Stimulated activated CD4-positive, alpha-beta T cell treated with anti-CD3 and anti-CD28 coated beads, TNF-alpha, amount 100 ng/mL, for 4 hours (primary cell): Measurements from ENCODE around the gene LGR6.
"Not testable (repeated sequence)": the region's sequence is repeated elsewhere in the genome, so short reads cannot be mapped to it uniquely, and the experiment has no call there.

Experiments used
- DNase-seq, 3 experiments: peaks; one replicate each; pipeline ENCODE4 v3.0.0-alpha.2; 2020; ENCODE audit warnings: low read depth in 3 of 3

Gene LGR6

DNA sequence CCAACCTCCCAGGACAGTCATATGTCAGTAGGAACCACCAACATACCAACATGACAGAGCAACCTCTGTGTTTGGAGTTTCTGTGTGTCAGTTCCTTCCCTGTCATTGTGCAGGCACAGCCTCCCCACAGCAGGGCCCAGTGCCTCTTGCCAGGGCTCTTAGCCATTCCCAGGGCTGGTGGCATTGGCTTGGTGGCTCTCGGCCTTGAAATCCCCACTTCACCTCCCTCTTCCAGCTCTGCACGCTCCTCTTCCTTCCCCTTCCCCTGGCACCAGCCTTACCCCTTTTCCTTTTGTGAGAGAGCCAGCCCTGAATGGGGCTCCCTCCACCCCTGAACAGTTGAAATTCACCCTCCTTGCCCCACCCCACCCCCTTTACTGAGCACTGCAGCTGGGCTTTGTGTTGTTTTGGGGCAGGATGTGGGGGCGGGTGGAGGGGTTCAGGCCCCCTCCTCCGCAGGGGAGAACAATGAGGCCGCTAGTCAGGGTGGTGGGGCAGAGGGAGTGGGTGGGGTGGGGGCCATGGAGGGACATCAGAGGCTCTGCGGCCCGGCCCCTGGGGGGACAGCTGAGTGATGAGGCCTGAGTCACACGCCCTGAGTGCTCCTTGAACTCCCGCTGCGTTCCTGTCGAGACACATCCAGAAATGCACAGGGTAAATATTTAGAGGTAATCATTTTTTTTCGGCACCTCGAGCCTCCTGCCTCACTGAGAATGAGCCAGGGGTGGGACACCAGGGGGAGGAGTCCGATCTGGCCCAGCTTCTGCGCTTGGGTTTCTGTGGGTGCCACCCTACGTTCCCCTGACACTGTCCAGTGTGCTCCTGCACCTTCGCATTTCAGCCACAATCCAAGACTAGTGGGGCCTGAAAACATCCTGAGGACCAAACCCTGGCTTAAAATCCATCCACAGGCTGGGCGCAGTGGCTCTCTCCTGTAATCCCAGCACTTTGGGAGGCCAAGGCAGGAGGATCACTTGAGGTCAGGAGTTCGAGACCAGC, 28.6 kb downstream of the LGR6 start:
- DNase-seq: no peak

DNA sequence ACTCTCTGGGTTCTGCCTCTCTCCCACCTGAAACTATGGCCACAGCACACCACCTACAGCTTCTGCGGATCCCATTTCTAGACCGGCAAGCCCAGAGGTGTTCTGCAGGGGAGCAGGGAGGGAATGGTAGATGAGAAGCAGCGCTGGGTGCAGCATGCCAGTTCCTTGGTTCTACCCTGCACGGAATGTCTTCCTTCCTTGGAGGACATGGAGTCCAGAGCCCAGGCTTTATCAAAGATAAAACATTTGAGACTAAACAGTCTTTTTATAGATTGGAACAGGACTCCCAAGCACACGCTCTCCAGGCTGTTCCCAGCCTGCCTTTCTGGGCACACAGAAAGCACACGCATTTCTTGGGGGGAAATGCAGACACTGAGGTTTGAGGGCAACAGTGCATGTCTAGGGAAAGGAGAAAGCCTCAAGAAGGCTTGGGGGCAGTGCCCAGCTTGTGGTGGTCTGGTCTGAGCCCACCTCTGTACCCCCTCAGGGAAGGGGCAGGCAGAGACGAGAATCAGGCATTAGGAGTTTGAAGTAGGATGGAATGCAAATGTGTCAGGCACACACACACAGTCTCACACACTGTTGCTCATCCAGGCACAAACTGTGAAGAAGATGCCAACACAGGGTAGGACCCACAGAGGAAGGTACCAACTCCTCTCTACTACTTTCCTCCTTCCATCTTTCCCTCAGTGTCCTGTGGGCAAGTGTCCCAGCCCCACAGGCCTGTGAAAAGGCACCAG, 29.7 kb downstream of the LGR6 start:
- DNase-seq: no peak

DNA sequence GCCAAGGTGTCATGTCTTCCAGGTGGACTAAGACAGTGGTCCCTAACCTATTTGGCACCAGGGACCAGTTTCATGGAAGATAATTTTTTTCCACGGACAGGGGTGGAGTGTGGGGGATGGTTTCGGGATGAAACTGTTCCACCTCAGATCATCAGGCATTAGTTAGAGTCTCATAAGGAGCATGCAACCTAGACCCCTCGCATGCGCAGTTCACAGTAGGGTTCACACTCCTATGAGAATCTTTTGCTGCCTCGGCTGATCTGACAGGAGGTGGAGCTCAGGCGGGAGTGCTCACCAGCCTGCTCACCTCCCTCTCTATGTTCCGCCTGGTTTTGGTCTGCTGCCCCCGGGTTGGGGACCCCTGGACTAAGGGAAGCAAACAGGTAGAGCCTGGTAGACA, 30.9 kb downstream of the LGR6 start:
- DNase-seq: no peak

DNA sequence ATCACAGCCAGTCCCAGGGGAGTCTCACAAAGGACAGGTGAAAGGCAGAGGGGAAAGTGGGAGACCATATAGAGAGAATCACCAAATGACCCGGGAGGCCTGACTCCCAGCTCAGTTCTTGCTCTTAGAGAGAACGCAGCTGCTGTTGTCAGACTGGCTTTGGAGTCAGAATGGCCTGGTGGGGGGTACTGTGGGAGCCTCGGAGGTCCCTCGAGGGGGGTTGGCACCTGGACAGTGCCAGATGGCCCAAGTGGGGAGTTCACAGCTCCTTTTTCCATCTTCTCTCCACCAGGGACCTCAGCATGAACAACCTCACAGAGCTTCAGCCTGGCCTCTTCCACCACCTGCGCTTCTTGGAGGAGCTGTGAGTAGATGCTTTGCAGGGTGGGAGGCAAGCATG, 31.5 kb downstream of the LGR6 start:
- no peak for DNase-seq

DNA sequence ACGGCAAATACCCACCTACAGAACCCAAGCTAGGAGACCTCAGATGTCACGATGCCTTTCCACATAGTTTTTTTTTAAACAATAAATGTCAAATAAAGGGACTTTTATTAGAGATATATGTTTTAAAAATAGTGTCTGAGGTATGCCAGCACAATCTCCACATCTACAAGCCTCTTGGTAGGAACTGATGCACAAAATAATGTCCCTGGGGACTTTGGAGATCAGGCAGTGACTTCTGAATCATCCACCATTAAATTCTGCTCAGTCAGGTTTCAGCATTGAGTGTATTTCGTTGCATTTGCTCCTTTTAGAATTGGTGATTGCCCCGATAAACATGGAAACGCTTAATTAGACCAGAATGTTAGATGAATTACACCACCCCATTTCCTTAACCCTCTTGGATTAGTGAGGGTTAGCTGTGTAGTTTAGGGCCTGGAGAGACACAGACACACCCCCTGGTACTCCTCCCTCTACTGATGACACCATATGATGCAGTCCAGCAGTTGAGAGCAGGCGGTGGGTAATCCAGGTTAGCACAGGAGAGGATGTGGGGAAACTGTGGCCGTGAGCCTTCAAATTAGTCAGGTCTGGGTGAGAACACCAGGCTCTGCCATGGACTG, 33.6 kb downstream of the LGR6 start:
- no peak for DNase-seq

DNA sequence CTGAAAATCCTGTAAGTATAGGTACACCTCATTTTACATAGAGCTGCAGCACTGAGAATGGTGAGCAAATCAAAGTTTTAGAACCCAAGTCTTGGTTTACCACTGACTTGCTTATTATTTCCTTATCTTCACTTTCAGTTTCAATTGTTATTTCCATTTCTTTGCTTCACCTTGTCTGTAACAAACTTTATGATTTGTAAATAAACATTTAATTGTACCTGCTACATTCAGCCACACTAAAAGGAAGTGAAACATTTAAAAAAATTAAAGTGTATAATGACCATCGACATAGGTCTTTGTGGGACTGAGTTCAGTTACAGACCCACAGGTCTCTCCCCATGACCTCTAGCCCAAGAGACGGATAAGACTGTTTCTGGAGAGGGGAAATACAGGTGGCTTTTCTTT, 34.4 kb downstream of the LGR6 start:
- no peak for DNase-seq

DNA sequence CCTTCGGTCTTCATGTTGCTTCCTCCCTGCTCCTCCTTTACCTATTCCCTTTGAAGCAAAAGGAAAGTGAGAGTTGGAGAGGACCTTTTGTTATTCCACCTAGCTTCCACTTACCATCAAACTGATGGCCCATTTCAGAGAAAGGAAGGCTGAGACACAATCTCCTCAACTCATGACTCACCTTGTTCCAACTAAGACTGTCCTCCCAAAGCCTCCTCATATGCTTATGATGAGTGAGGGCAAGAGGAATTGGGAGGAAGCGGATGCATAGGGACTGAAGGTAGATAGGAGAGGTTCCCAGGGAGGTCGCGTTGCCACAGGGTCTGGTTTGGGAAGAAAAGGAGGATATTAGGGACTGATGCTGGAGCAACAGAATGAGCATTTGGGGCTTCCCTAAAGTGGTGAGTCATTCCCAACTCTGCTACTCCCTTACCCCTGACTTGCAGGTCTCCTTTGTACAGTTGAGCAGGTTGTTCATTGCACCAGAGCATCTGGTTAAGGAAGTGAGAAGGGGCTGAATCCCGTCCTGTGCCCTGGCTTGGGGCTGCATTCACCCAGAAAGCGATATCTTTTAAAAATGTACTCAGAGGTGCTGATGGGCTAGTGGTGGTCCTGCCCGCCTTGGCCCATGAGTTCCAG, 35.0 kb downstream of the LGR6 start:
- no peak for DNase-seq

DNA sequence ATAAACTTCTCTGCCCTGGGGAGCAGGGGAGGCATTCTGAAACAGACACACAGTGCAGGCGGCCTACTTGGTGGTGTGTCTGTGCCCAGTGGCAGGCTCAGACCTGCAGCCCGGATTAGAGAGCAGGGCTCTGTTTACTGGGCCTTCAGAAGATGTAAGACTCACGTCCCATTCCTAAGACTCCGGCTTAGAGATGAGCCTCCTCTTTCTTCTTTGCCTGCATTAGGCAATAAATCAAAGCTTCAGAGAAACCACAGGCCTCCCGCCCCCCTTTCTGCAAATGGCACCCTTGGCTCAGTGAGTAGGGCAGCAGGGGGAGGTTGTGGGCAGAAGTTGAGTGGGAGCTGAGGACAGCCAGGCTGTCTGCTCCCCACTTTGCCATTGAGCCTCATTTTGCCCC, 35.8 kb downstream of the LGR6 start:
- no peak for DNase-seq

DNA sequence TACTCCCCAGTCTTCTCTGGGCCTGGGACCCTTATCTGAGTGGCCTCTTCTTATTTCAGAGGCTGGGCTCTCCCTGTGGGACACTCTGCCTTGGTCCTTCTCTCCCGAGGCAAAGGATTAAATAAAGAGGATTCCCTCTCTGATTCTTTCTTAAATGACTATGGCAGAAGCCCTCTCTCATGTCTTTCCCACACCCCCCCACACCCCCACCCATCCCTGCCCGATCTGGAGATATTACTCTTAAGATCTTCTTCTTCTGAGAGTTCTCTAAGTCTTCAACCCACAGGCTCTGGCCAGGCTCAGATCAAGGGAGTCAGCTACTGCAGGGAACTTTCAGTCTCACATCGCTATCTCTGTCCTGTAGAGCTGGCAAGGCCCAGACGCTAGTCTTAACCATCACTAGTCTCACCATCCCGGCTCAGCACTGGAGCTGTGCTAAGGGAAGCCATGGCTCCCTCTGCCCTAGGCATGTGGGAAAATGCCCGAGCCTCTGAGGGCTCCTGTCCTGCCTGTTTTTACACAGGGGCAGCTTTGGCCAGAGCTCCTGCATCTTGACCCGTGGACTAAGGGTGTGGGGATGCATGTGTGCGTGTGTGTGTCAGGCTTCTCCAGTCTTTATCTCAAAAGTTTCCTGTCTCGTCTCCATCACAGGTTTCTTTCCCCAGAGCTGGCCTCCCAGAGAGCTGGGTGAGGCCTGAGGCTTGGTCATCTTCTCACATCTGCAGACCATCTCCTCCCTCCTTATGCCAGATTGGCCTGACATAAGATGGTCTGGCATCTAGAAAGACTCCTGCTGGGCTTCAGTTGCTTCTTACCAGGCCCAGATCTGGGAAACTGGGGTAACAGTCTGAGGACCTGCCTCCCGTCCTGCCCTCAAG, 36.7 kb downstream of the LGR6 start:
- DNase-seq: no peak

DNA sequence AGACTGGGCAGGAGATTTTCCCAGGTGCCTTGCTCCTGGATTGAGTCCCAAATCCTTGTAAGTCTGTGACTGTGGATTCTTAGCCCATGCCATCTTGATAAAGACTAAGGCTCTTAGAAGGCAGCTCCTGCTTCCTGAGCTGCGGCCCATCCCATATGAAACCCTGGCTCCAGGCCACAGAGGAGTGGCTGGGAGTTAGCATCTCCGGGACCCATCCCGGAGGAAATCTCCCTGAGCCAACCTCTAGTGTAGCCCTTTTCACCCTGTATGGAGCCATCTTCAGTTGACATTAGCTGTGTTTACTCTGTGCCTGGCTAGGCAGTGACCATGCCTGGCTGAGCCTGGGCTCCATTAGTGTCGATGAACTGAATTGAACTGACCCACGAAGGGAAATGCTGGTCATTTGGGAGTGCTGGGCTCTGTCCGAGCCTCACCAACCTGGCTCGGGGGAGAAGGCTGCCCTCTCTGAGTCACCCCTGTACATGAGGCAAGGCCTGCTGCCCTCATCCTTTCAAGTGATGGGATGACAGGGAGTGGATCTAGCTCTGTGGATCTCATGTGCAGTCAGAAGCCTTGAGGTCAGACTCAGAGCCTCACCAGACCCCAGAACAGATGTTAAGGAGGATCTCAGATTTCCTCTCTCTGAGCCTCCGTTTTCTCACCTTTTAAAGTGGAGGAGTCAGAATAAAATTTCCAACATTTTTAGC, 37.5 kb downstream of the LGR6 start:
- DNase-seq: no peak

DNA sequence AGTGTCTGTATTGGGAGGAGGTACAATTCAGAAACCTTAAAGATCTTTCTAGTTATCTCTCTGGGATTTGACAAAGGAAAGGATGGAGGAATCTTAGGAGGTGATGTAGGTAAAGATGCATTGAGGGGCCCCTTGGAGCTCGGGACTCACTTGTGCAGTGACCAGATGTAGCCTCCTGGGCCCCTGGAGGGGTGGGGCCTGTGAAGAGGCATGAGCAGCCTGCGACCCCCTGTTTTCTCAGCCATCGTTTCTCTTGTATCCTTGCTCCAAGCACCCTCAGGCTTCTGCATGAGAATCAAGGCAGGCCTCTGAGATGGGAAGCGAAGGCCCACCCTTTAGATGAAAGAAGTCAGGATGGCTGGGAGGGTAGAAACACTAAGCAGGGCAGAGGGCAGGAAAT, 39.6 kb downstream of the LGR6 start:
- DNase-seq: no peak

DNA sequence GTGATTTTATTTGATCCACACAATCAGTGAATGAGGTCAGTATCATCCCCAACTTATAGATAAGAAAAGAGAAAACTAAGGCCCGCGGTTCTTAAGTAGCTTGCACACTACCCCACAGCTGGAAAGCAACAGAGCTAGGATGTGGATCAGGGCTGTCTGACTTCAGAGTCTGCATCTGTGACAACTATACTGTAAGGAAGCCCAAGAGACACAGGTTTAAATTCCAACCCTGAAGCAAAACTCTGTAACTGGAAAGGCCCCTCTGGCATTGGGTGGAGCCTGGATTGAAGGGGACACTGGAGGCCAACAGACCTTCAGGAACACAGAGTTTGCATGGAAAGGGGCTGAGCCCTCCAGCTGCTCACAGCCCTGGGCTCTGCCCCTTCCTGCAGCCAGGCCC, 40.2 kb downstream of the LGR6 start:
- DNase-seq: no peak

DNA sequence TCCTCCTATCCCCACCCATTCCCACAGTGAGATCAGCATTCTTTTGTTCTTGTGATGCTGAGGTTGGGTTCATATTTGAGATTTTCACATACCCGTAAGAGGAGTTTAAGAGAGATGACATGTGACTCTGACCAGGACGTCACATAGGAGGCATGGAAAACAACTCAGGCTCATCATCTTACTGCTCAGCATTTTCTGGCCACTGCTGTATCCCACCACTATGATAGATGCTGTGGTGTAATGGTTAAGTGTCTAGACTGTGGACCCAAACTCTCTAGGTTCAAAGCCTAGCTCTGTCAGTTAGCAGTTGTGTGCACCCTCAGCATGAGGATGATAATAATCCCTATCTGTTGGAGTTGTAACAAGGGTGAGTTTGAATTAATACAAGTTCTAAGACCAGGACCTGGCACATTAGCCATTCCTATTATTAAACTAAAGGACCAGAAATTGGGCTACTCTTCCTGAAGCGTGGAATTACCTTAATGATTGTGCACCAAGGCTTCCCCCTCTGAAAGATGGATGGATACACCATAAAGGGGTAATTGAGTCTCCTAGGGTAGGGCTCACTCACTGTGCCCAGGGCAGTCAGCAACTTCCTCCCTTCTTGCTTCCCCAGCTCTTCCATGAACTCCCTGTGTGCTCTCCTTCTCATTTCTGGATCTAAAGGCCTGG, 40.9 kb downstream of the LGR6 start:
- no peak for DNase-seq

DNA sequence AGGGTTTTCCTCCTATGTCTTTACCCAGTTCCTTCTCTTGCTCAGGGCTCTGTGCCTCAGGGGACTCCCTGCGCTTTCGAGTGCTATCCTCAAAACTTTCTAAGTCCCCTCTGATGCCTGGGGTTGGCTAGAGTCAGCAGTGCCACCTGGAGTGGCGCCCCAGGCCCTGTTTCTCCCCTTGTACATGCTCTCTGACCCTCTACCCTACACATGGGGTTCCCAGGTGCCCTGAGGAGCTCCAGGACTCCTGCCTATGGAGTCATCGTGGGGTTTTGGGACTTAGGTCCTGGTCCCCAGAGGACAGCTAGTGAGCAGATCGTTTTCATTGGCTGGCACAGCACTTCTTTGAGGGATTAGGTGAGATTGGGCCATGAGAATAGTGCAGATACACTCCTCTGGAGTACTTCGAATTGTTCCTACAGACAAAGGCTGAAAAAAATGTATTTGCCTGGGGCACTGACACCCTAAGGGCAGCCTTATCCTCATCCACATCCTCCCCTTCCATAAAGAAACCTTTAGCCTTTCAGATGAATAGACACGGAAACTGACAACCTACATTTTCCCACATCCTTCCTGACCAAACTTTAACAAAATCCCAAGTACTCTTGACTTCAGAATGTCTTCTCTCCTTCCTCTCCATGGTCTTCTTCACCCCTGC, 41.5 kb downstream of the LGR6 start:
- no peak for DNase-seq

DNA sequence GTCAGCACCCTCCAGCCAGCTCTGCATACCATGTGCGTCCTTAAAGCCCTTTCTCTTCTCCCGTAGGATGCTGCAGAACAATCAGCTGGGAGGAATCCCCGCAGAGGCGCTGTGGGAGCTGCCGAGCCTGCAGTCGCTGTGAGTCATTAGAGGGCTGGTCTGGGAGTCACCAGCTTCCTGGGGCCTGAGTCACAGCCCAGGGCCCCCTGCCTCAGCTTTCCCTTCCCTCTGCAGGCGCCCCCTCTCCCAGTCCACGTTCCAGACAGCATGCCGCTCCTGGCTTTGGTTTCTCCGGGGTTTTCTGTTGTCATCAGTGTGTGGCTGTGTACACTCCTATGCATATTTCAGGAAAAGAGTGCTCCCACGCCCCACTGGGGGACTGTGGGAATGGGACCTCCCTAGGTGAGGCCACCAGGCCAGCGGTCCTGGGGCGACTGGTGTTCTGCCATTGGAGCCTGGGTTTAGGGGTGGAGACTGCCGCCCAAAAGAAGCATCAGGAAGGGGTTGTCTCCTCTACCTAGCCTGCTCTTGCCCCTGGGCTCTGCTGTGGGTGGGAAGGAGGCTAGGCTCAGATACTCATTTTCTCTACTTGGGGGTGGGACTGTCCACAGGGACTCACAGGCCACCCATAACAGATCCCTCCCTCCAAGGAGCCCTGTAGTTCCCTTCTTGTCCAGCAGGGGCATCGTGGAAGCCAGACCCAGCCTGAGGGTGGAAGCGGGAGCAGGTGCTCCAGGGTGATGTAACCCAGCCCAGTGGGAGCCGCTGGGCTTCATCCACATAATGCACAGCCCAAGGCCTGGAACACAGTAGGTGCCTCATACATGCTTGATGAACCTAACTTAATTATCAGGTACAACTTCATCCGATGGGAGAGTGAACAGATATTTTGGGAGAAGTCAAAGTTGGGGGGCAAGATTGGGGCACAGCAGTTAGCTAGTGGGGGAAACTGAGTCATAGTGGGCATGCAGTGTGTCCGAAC, 42.5 kb downstream of the LGR6 start:
- DNase-seq: peak; percentile 35 to 51 (median 46)

DNA sequence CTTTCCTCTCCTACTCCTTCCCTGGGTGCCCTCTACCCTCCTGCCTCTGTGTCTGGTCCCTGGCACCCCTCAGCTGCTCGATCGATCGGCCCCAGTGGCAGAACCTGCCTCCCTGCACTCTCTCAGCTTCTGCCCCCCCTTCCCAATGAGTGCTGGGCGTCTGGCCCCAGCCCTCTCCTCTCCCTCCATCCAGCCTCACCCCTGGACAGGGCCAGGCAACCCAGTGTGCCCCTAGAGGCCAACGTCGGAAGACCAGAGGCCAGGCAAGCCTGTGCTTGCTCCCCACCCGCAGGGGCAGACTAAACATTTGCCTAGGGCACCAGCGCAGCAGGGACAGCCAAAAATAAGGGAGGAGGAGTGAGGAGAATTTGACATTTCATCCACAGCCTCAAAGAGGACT, 43.5 kb downstream of the LGR6 start:
- no peak for DNase-seq

DNA sequence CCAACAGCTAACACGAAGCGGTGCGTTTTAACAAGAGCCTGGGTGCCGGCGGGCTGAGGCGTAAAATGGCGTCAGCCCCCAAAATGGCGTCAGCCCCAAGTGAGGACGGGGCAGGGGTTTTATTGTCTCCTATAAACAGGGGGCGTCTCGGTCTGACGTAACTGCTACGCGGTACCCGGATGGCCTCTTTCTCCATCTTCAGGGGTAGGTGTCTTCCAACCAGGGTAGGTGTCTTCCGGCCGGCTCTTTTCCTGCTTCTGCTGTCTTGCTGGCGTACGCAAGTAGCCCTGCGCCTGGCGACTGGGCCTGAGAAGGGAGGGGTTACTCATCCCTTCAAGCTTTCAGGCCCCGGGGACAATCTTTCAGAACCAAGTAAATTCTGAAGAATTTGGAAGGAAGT, 45.3 kb downstream of the LGR6 start:
- DNase-seq: no peak

DNA sequence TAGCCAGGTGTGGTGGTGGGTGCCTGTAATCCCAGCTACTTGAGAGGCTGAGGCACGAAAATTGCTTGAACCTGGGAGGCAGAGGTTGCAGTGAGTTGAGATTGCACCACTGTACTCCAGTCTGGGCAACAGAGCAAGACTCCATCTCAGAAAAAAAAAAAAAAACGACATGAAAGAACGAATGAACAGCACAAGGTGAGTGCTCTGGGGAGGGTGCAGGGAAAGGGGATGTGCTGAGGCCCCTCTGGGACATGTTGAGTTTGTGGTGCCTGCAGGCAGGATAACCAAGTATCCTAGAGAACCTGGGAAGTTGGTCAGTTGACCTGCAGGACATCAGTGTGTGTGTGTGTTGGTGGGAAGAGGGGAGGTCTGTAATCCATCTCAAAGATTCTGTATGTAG, 46.6 kb downstream of the LGR6 start:
- not testable (repeated sequence) for DNase-seq
